Activated naive CD4-positive, alpha-beta T cell treated with anti-CD3 and anti-CD28 coated beads, Interleukin-2, amount 50 U/mL, for 16 hours (primary cell): ENCODE measurements around the gene REM2.
"Not testable (repeated sequence)": the region's sequence is repeated elsewhere in the genome, so short reads cannot be mapped to it uniquely, and the experiment has no call there.

Source experiments
- DNase-seq: peaks from one replicate; pipeline ENCODE4 v3.0.0-alpha.2; 2020

REM2 gene

GRCh38 chr14:22848351-22849164, 34.5 kb upstream of the REM2 start:
- no peak for DNase-seq

- DNase-seq, result no peak
Observed at GRCh38 chr14:22849212-22849819, 33.7 kb upstream of the REM2 start.

GRCh38 chr14:22850944-22851764, 31.9 kb upstream of the REM2 start:
- DNase-seq, result no peak

- not testable (repeated sequence) for DNase-seq
Observed at GRCh38 chr14:22852178-22852577, 30.8 kb upstream of the REM2 start.

- no peak for DNase-seq
Observed at GRCh38 chr14:22852599-22852939, 30.5 kb upstream of the REM2 start.

- peak; percentile 90 for DNase-seq
Observed at GRCh38 chr14:22852940-22853767, 29.9 kb upstream of the REM2 start.

DNA sequence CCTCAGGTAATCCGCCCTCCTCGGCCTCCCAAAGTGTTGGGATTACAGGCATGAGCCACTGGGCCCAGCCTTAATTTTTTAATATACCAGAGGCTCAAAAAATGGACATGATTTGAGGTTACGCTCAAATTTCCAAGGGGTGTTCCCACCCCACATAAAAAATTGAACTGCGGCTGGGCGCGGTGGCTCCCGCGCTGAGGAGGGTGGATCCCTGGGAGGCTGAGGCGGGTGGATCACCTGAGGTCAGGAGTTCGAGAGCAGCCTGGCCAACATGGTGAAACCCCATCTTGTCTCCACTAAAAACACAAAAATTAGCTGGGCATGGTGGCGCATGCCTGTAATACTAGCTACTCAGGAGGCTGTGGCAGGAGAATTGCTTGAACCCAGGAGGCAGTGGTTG, 28.7 kb upstream of the REM2 start:
- DNase-seq, result not testable (repeated sequence)

- DNase-seq, result no peak
Observed at GRCh38 chr14:22854963-22855724, 27.9 kb upstream of the REM2 start.

GRCh38 chr14:22856428-22856827, 26.6 kb upstream of the REM2 start:
- DNase-seq, result no peak

DNA sequence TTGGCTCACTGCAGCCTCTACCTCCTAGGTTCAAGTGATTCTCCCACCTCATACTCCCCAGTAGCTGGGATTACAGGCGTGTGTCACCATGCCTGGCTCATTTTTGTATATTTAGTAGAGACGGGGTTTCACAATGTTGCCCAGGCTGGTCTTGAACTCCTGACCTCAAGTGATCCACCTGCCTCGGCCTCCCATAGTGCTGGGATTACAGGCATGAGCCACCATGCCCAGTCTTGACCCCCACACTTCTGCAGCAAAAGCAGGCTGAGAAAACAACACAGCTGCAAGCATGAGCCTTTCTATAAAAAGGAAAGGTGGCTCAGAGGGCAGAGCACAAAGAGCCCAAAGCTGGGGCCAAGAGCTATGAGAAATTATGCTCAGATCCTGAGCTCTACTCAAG, 22.6 kb upstream of the REM2 start:
- DNase-seq, result not testable (repeated sequence)

- no peak for DNase-seq
Observed at GRCh38 chr14:22861651-22862050, 21.4 kb upstream of the REM2 start.

DNA sequence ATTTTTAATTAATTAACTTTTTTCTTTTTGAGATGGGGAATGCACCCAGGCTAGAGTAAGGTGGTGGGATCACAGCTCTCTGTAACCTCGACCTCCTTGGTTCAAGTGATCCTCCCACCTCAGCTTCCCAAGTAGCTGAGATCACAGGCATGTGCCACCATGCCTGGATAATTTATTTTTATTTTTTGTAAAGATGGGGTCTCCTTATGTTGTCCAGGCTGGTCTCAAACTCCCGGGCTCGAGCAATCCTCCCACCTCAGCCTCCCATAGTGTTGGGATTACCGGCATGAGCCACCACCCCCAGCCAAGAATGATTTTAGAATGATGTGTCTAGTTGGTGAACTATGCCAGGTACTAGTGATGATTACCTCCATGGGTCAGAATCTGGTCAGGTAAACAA, 18.0 kb upstream of the REM2 start:
- DNase-seq, result no peak

DNA sequence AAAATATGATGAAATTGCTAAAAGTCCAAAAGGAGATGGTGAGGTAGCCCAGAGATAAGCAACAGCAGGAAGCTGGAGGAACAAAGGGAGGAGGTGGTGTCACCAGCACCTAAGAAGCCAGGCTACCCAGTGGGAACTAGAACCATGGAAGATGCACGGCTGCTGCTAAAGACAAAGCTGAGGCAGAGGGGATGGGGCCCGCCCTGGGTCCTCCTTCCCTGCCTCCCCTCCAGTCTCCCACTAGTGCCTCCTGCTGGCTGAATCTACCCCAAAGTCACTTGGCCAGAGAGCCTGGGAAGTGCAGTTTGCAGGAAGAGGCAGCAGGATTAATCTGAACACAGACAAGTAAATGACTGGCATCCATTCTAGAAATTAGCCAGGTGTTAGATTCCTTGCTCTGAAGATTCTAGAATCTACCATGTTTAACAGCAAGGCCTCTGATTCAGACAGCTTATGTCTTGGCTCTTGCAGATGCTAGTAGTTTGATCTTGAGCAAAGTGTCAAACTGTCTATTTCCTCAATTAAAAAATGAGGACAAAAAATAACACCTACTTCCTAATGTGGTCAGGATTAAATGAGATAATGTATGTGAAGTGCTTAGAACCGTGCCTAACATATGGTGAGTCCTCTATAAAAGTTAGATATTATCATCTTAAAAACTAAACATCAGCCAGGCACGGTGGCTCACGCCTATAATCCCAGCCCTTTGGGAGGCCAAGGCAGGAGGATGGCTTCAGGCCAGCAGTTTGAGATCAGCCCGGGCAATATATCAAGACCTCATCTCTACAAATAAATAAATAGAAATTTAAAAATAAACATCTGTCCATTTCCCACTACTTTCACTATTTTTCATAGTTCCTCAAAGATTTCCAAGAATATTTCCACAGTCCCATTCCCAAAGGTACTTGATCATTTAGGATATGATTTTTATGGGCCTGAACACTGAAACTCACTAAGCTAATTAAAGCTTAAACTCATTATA, 17.3 kb upstream of the REM2 start:
- no peak for DNase-seq

- DNase-seq, result no peak
Observed at GRCh38 chr14:22866874-22867273, 16.1 kb upstream of the REM2 start.

GRCh38 chr14:22870811-22871223, 12.2 kb upstream of the REM2 start:
- no peak for DNase-seq

- DNase-seq, result peak; percentile 78
Observed at GRCh38 chr14:22871224-22872032, 11.6 kb upstream of the REM2 start, which contains the start of gene LRP10. Gene LRP10, plus strand, starts transcription at chr14:22871740. Its CDS starts 564 bp downstream, at chr14:22872304.

DNA sequence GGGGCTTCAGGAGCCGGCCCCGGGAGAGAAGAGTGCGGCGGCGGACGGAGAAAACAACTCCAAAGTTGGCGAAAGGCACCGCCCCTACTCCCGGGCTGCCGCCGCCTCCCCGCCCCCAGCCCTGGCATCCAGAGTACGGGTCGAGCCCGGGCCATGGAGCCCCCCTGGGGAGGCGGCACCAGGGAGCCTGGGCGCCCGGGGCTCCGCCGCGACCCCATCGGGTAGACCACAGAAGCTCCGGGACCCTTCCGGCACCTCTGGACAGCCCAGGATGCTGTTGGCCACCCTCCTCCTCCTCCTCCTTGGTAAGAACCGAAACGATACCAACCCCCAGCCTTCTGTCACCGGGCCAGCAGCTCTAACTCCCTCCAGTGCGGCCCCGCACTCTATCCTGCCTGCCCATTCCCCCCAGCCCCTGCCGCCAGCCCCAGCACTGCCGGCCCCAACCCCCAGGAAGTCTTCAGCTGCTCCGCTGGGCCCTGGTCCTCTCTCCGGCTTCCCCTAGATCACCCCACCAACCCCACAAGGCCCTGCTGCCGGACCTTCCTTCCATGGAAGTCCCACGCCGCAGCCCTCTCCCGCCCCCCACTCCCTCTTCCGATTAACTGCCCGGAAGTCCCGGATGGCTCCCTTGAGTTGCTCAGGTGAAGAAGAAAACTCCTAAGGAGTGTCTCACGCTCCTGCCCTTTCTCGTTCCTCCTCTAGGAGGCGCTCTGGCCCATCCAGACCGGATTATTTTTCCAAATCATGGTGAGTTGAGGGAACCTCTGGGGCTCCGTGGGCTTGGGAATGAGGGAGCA, 10.8 kb upstream of the REM2 start:
- DNase-seq, result peak; percentile 72

- DNase-seq, result no peak
Observed at GRCh38 chr14:22872833-22873520, 10.0 kb upstream of the REM2 start.
